HG03457 (cell line): ENCODE data around the gene BSPRY.
"Not testable (repeated sequence)": the region's sequence is repeated elsewhere in the genome, so short reads cannot be mapped to it uniquely, and the experiment has no call there.

Experiments used
- ATAC-seq: cut with Tn5 transposase; IDR thresholded peaks from one replicate; pipeline ENCODE4 v1.9.1; 2021; ENCODE audit warnings: moderate number of reproducible peaks; ENCODE audit not compliant: unreplicated experiment

Gene BSPRY

DNA sequence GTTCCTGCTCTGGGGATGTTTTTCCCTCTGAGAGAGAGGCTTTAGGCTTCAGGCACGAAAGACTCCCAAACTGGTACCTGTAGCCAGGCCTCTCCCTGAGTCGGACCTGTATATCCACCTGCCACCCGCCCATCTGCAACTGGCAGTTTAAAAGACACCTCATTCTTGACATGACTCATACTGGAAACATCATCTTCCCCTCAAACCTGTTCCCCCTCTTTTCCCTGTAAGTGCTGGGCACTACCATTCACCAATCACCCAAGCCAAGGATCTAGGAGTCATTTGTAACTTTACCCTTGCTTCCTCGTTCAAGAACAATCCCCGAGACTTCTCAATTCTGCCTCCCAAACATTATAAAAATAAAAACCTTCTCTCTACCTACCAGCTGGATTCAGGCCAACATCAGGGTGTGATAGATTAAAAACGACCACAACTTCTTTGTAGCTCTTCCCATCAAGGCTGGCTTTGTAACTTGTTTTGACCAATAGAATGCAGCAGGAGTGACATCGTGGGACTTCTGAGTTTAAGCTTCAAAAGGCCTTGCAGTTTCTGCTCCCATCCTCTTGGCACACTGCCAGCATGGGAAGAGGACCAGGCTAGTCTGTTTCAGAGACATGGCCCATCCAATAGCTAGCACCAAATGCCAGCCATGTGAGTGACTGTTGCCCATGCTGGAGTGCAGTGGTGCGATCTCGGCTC, 7.5 kb upstream of the BSPRY start:
- no peak for ATAC-seq

DNA sequence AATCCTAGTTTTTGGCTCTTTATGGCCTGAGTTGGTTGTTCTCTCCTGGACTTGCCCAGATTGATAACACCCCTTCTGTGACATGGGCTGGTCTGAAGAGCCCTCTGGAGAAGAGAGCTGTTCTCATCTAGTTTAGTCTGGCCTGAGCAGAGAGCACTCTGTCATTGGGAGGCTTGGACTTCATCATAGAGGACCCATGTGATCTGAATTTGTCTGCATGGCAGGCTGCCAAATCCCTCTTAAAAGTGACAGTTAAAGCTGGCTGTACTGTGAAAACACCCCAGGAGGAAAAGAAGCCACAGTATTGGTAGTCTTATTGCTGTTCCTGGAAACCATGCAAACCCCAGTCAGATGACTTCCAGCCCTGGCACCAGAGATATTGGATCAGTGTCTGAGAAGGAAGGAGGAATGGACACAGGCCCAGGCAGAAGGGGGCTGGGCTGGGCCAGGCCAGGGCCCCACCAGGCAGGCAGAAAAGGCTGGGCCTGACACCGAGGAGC, 5.6 kb upstream of the BSPRY start:
- no peak for ATAC-seq

GRCh38 chr9:113345190-113345589, 4.2 kb upstream of the BSPRY start:
- ATAC-seq: no peak

GRCh38 chr9:113345671-113346070, 3.7 kb upstream of the BSPRY start:
- no peak for ATAC-seq

GRCh38 chr9:113348437-113348836, 904 bp upstream of the BSPRY start:
- no peak for ATAC-seq

DNA sequence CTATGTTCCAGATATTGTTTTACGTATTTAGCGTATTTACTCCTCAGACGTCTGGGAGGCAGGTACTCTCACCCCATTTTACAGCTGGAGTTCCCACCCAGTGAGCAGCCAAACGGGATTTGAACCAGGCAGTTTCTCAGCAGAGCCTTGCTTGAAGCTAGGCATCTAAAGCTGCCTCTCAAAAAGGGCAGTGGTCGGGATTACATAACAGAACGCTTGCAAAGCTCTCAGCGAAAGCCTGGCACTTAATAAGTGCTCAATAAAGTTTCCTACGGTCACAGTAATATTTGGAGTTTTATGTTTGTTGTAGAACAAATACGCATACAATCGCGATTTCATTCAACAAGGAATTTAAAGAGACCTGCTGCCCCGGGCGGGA, 286 bp upstream of the BSPRY start:
- ATAC-seq: no peak

DNA sequence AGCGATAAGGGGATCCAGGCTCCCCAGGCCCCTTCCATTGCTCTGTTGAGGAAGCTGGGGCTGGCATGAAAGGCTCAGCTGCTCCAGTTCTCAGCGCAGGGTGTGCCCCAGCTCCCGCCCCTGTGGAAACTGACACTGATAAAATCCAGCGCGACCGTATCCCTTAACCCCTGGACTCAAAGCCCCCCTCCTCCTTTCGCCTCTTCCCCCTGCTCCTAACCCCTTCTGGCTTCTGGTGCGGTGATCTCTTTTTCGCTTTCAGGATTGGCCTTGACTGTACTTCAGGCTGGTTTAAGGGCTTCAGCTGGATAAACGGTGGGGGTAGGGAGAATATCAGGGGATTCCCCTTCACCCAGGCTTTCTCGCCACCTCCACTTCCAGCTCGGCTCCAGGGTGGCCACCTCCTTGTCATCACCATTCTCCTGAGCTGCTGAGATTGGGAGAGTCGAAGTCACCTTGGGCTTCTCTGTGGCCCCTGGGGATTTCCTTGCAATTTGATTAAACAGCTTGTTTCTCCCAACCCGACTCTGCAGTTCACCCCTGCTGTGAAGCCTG, 843 bp downstream of the BSPRY start:
- ATAC-seq: no peak

DNA sequence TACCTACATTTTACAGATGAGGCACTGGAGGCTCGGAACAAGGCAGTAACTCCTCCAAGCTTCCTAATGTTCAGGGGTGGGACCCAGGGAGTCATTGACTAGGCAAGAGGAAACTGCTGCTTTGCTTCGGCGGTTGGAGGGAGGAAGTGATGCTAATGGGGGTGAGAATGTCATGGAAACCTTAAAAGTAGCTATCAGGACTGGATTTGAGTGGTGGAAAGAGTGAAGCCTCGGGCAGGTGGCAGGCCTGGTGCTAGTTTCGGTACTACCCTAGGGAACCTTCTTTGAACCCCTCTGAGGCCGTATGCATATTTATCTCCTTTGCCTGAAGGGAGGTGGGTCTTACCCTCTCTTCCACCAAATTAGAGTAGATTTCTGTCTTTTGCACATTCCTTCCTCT, 1.6 kb downstream of the BSPRY start:
- ATAC-seq: no peak

DNA sequence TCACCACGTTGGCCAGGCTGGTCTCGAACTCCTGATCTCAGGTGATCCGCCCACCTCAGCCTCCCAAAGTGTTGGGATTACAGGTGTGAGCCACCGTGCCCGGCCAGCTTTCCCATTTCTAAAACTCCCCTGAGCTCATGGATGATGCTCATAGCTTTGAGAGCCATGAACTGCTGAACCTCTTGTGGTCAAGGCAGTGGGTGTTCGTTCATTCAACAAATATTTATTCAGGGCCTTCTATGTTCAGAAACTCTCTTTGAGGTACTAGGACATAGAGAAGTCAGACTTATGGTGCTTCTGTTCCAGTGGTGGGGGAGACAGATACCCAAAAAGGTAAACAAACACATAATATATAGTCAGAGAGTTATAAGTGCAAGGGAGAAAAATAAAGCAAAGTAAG, 2.7 kb downstream of the BSPRY start:
- ATAC-seq: no peak

DNA sequence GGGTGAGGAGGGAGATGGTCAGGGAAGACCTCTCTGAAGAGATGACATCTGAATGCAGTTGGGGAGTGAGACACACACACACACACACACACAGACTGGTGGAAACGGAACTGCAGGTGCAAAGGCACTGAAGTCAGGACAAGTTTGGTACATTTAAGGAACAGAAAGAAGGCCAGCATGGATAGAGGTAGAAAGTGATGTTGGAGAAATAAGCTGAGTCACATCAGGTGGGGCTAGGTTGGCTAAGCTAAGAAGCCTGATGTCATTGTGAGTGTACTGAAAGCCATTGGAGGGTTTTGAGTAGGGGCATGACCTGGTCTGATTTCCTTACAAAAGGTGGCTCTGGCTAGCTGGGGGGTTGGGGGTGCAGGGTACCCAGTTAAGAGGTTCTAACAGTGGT, 3.1 kb downstream of the BSPRY start:
- no peak for ATAC-seq

DNA sequence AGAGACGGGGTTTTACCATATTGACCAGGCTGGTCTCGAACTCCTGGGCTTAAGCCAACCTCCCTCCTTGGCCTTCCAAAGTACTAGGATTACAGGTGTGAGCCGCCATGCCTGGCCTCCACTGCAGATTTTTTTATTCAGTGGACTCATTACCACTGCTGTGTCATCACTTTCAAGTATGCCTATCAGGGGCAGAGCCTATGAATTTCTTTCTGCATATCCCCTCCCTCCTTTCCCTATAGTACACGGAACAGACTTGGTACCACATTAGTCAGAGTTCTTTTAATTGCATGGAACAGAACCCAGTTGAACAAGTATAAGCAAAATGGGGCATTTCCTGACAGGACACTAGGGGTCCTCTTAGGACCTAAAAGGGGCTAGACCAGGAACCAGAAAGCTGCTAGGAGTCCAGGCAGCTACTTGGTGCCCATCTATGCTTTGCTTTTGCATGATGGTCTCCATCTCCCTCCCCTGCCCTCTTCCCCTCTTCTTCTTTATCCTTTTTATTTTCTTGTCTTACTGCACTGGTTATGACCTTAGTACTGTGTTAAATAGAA, 5.8 kb downstream of the BSPRY start:
- ATAC-seq: no peak

GRCh38 chr9:113356686-113357292, 7.4 kb downstream of the BSPRY start:
- no peak for ATAC-seq

DNA sequence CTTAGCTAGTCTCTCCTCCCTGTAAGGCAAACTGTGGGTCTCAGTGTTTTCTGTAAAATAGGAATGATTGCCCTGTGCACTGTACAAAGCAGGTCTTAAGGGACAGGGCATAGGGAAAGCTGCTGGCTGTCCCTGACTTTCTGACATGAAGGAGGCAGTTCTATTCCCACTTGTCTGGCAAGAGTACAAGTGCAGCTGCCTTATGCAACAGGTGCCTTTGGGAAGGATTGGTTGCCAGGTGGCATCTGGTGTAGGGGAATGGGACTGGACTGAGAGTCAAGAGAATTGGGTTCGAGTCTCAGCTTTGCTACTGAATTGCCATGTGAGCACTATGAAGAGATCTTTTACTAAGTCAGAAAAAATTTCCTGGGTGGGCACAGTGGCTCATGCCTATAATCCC, 10.0 kb downstream of the BSPRY start:
- ATAC-seq: no peak

- no peak for ATAC-seq
These were observed 11.0 kb downstream of the BSPRY start for GRCh38 chr9:113360242-113360842.

DNA sequence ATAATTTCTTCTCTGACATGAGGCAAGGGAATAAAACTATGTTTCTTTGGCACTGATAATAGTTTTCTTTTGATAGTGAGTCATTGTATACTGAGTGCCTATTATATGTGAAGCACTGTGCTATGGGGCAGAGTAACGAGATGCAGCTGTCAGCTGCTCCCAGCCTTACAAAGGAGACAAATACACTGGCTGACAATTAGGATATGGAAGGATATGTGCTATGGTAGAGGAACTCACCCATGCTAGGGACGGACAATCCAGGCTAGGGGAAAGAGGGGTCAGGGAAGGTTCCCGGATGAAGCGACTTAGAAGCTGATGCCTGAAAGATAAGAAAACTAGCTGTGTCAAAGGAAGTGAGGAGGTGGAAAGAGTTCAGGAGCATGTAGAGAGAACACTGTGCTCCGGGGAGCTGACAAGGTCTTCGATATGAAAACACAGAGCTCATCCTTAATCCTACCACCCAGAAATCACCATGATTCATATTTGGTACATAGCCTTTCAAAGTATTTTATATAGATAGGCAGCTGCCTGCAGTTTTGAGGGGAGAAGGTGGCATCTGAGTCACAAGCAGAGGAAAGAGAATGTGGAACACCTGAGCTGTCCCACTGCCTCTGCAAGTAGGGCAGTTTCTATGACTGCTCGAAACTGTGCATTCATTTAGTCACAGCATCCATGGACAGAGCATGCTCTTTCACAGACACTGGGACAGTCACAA, 12.1 kb downstream of the BSPRY start:
- no peak for ATAC-seq

- no peak for ATAC-seq
These were observed 14.0 kb downstream of the BSPRY start for GRCh38 chr9:113363336-113363735.

GRCh38 chr9:113364951-113365350, 15.6 kb downstream of the BSPRY start:
- ATAC-seq: no peak

- ATAC-seq: not testable (repeated sequence)
These were observed 16.3 kb downstream of the BSPRY start for GRCh38 chr9:113365652-113366051.

GRCh38 chr9:113368348-113368981, 19.1 kb downstream of the BSPRY start:
- no peak for ATAC-seq

- ATAC-seq: no peak
These were observed 19.9 kb downstream of the BSPRY start for GRCh38 chr9:113368982-113369854.
